CD4-positive, alpha-beta T cell treated with Interleukin-4 for 4 hours (primary cell): ENCODE measurements around the gene GPR160.

ENCODE experiments used
- DNase-seq: peaks from one replicate; pipeline ENCODE4 v3.0.0-alpha.2; 2020

Gene GPR160

DNA sequence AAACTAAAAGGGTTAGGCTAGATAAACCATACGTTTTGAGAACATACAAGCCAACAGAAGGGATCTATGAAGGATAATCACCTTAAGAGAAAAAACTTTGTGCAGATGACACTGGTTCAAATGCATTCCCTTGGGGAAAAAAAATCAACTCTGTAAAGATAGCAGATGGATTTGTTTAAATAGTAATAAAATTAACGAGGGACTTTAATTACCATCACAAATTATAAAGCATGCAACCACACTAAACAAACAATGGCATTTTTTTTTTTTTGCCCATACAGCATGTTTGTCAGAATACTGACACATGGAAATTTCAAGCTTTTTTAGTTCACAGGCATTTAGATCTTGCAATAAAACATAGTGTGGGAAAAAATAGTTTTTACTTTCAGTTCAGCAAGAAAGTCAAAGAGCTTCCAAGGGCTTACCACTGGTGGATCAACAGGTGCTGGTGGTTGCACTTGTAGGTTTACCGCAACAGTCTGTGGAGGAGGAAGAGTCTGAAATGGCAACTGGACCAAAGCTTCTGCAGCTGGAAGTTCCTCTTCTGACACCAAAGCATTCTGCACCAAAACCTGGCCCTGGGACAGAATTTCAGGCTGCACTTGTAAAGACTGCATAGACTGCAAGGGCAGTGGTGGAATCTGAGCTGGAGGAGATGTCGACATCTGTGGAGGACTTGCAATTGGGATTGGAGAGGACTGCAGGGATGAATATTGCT lies 90.6 kb downstream of the GPR160 start:
- DNase-seq, result no peak

DNA sequence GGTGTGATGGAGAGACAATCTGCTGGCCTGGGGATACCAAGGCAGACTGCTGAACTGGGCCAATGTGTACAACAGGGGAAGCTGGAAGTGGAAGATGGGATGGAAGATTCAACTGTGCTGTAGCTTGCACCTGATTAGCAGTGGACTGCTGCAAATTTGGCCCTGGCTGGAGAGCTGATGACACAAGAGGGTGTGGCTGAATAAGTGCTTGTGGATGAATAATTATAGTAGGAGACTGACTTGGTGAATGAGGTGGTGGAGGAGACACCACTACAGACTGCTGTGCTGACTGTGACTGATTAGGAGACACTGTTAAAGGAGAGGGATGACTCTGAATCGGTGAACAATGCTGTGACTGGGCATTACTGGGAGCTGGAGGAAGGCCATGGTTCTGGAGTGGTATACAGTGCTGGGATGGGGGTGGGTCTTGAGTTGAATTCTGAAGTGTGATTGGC lies 91.2 kb downstream of the GPR160 start:
- no peak for DNase-seq

DNA sequence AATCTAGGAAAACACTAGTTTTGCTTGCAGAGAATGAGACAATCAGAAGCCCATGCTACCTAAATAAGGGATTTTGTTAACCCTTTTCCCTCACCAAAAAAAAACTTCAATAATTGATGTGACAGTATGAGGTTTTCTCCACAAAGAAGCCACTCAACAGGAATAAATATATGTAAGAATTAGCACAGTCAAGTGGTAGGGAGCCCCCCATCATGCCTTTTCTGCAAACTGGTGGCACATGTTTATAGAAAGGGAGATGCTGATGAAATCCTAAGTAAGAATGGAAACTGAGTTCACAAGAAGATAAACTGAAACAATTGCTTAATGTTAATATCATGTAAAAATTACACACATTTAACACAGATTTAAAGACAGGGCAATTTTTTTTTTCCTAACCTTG lies 92.7 kb downstream of the GPR160 start:
- no peak for DNase-seq

DNA sequence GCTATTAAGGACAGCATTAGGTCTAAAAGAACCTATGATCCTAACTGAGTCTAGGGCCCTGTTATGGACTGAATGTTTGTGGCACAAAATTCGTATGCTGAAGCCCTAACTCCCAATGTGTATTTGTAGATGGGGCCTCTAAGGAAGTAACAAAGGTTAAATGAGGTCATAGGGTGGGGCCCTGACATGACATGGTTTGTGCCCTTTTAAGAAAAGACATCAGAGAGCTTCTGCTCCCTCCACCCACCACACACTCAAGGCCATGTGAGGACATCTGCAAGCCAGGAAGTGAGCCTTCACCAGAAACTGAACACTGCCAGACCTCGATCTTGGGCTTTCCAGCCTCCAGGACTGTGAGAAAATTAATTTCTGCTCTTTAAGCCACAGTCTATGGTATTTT lies 94.5 kb downstream of the GPR160 start:
- DNase-seq, result no peak
